Amygdala (tissue), 56 donors: Measurements from ENCODE around the gene ERBB4.
A peak's percentile ranks its signal among the peaks of the same experiment; 100 is the strongest.
"Not testable (repeated sequence)": the region's sequence is repeated elsewhere in the genome, so short reads cannot be mapped to it uniquely, and the experiment has no call there.

Experiments
- DNase-seq, 56 donors: peaks; one replicate each; lab custom pipeline; 2025; lab: John Stamatoyannopoulos, UW

The ERBB4 gene

DNA sequence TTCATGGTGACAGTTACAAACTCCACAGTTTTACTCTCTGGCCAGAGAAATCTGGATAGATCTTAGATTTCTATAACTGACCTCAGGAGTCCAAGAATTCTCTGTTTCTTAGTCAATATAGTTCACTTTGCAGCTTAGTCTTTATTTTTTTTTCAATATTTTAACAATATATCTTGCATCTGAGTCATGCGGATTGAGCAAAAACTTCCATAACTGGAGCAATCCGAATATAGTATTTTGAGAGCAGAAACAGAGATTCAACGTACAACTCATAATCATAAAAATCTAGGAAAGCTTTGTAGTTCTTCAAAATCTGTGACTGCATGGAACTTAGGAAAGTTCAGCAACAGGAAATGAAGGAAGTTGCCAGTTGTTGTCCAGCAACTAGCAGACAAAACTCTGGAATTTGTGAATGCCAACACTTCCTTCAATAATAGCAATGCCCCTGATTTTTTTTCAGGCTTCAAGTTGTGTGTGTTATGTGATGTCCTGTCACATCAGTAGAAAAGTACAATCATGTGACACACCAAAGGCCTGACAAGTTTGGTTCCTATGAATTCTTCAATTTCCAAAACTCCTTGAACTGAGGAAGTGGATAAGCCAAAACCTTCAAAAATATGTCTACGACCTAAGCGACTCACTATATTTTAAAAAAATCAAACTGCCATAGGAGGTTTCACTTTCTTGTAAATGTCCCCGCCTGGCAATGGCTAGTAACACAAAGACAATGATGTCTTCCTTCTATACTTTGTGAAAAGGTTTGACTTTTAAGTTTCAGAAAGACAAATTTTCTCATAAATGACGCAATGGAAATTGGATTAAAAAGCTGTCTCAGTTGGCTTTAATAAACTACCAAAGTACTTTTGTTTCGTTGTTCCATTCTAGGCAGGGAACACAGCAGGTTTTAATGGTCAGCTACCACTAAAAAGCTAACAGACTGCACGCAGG is 510.6 kb downstream of the ERBB4 start:
- no peak for DNase-seq

DNA sequence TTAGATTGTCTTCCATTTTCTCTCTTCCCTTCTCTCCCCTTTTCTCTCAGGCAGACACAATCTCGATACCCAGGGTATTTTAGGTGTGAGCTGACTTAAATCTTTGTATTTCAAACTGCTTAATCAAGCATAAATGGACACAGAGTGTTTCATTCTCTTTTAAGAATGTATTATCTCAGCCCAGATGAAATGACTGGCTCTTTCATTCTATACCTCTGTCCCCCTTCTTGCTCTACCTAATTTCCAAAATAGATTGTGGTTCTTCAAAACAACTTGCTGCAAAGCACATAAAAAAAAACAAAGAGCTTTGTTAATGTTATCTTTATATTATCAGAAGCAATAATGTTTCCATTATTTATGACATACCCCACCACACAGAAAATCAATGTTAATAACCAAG is 514.6 kb downstream of the ERBB4 start:
- no peak for DNase-seq

DNA sequence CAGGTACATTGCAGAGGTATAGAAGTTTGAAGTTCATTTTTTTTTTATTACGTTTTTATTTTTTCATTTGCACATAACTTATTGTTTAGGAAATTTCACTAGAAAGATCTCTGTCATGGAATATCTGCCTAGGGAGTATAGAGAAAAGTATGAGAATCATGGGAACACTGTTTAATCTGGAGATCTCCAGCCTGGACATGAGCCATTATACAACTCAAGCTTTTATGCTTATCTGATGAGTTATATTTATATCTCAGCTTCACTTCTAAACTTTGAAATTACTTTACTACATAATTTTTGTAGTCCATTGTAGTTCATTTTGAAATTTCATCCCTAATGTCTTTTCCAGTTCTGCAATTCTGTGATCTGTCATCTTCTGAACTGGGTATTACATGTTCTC is 515.6 kb downstream of the ERBB4 start:
- no peak for DNase-seq

DNA sequence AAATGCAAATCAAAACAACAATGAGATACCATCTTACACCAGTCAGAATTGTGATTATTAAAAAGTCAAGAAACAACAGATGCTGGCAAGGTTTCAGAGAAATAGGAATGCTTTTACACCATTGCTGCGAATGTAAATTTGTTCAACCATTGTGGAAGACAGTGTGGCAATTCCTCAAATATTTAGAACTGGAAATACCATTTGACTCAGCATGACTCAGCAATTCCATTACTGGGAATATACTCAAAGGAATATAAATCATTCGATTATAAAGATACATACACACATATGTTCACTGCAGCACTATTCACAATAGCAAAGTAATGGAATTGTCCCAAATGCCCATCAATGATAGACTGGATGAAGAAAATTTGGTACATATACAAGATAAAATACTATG is 516.7 kb downstream of the ERBB4 start:
- DNase-seq, result no peak

DNA sequence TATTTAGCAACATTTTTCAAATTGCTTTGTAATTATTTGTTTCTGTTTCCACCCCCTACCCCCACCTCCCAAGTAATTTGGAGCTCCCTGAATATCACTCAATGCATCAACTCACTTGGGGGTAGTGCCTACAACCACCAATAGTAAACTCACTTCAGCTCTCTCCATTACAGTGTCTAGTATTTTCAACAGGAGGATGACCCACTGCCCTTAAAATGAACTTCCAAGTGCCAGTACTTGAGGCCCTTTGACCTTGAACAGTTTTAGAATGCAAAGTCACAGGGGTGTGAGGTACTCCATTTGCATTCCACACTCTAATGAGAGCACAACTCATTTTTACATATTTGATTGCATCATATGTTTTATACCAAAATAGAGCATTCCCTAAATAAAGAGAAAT is 523.0 kb downstream of the ERBB4 start:
- no peak for DNase-seq

DNA sequence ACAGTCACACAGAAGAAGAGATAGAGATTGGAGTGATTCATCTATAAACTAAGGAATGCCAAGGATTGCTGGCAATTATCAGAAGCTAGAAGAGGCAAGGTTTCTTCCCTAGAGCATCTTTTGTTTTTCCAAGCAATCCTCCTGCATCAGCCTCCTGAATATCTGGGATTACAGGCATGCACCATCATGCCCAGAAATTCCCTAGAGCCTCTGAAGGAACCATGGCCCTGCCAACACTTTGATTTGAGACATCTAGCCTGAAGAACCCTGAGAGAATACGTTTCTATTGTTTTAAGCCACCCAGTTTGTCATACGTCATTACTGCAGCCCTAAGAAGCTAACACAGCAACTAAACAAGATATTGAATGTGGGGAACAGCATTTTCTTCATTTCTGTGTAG is 525.0 kb downstream of the ERBB4 start:
- no peak for DNase-seq

DNA sequence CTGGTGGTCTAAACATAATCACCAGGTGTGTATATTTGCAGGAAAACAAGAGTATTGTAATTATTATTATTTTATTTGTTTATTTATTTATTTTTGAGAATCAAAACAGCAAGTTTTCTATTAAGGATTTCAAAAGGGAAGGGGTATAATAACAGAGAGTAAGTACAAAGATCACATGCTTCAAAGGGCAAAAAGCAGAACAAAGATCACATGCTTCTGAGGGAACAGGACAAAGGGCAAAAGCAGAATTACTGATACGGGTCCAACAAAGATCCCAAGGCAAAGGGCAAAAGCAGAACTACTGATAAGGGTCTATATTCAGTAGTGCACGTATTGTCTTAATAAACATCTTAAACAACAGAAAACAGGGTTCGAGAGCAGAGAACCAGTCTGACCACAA is 528.3 kb downstream of the ERBB4 start:
- not testable (repeated sequence) for DNase-seq

DNA sequence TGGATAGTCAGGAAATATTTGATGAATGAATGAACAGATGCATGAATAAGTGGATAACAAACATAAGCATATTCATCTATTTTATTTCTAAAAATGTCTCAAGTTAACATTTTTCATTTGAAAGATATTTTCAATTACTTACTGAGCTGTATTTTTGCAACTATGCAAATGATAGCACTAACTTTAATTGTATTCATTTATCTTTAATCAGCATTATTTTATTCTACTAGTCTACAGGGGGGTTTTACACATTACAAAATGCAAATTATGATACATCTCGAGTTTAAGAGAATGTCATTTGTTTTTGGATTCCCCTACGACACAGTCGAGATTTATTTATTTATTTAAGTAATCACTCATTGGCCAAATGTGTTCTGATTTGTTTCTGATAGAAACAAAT is 530.6 kb downstream of the ERBB4 start:
- DNase-seq, result no peak

DNA sequence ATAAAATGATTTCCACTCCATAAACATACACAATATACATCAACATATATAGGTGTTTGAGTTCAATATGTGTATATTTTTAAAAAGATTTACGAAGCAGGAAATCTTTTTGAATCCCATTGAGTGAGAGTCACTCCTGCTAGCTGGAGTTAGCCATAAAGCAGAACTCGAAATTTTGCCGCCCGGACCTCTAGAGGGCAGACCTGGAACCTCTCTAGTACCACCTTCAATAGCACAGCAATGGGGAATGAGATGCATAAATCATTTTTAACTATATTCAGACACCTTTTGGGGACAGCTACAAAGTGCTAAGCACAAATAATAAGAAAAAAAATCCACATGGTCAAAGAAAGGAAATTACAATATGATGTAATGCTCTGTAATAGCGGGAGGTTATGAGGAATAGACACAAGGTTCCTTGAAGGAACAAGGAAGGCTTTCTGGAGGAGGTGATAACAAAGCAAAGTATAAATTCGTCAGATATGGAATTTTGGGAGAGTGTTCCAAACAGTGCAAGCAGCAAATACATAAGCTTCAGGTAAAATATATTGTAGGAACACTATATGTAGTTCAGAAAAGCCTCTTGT is 533.4 kb downstream of the ERBB4 start:
- DNase-seq, result peak in 13 of 56 donors; percentile 0 to 25 (median 2)

DNA sequence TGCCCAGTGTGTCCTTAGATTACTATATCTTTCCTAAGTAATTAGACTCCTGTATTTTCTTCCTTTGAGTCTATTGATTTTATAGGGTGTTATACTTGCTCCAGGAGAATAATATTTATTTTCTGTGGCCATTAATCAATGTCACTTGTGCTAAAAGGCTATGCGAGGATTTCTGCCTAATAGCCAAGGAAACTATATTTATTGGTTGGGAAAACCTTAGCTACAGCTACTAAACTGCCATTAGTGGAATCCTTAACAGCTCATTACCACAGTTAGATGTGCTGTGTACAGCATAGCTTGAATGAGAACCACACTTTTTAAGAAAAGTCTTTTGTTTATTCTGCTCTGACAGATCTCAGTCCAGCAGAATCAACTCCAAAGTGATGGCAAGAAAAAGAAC is 537.3 kb downstream of the ERBB4 start:
- DNase-seq, result no peak

DNA sequence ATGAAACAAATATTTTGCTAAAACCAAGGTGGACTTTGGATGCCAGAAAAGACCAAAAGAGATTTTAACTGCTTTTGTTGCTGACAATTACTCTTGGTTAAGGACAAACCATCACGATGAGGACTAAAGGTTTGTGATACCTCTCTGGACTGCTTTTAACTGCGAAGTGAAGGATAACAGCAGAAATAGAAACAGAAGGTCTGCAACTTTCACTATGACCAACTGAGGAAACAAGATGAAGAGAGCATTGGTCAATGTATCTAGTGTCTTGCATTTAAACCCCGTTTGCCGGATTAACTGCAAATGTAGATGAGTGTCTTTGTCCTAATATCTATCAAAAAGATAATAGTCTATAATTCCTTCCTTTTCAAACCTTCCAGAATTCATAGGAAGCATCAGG is 541.7 kb downstream of the ERBB4 start:
- DNase-seq, result no peak

DNA sequence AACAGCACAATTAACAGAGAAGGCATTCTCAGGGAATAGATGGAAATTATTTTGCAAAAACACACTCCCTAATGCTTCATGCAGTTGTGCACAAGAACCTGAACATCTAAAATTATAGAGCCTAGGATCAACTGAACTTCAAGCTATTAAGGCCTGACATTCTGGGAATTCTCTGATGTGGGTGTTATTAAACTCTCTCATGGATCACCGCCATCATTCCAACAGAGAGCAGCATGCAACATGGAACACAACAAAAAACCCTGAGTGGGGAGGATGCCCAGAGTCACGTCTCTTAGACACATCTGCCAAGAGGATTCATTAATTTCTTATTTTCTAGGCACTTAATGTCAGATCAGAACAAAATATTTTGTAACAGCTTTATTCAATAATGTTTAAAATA is 543.8 kb downstream of the ERBB4 start:
- no peak for DNase-seq

DNA sequence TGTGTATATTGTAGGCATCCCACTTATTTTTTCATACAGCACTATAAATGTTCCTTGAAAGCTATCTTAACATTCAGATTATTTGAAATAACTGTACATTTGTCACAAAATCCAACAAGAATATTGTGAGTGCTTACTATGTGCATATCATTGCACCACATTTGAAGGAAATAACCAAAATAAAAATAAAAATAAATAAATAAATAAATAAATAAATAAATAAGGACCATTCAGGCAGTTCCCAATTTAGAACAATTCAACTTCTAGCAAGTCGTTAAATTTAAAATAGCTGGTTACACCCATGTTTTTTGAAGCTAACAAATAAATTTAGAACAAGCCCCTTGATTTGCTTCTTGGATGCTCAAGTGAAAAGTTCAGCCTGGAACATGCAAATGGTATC is 548.3 kb downstream of the ERBB4 start:
- DNase-seq, result no peak

DNA sequence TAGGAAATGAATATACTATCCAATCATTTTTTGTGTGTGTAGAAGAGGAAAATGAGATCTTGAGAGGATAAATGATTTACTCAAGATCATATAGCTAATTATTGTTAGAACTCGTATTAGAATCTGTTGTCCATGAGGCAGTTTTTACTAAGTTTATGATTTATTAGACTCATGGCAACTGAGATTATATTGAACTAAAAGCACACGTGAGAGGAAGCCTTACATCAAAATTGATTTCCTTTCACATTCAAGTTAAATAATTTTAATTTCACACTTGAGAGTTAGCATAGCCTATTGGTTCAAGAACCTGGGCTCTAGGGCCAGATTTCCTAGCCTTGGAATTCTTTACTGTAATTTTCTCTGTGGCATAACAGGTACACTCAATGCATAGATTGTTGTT is 552.3 kb downstream of the ERBB4 start:
- DNase-seq, result no peak

DNA sequence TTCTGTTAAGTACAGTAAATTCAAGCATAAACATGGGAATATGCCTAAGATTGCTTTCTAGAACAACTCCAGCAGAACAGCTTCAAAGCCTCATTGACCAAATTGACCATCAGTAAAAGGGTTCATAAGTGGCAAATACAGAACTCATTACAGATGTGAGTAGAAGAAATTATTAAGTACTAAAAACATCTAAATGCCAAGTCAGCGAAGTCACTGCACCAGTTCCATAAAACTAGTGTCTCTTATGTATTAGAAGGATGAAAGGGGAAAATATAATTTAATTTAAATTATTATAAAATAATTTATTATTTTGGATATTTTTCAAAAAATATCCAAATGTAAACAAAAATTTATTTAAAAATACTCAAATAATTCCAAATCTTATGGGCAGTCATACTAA is 553.2 kb downstream of the ERBB4 start:
- no peak for DNase-seq

DNA sequence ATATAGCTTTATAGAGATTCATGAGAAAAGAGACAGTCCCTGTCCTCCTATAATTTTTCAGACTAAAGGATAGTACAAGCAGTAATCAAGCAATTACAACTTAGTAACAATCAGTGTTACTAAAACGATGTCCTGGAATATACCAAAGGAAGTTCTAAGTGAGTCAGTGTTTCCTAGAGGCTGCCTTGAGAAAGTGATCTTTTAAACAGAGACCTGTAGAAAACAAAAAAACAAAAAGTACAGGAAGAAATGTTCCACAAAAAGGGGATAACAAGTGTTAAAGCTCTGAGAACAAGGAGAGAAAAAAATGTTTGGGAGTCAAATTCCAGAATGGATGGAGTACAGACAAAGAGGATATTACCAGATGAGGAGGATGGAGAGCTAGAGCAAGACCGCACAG is 556.4 kb downstream of the ERBB4 start:
- no peak for DNase-seq

DNA sequence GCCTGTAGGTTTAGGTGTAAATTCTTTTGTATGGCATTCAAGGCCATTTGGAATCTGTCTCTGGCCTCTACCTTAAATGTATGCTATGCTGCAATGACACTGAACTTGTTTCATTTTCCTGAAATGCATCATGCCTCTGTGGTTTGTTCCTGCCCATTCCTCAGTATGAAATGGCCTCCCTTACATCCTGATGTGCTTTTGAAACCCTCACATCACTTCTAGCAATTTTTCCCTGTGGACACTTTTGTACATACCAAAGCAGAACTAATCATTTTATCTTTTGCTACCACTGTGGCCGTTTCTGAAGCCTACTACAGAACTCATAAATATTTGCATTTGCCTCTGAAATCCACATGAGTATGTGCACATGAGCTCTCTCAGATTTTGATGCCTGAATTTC is 557.2 kb downstream of the ERBB4 start:
- no peak for DNase-seq

DNA sequence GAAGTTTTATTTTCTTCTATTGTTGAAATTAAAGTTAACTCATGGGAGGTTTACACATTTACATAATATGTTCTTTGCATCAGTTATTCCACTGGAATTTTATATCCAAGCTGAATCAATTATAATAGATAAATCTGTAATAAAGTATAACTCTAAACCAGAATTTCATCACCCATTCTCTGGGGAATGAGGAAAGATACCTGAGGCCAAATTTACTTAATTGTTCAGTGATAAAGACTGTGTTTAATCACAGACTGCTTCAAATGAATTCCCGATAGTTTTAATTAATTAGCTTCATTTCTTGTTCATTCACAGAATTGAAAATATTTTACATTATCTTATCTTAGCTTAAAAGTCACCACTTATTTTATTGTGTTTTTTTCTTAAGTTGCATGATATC is 562.5 kb downstream of the ERBB4 start:
- DNase-seq, result no peak

DNA sequence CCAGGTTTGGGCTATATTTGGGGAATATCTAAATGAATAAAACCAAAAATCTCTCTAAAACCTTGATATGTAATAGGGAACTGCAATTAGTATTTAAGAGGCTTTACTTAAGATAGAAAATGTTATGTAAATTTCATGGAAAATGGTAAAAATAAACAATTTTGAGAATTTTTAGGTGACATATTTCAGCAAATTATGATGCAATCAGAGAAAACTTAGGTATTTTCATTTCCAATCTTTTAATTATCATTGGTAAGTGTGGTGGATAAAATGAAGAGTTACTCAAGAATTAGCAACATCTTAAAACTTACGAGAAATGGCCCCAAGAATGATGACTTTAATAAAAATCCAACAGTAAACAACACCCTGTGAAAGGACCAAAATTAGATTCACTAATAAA is 571.4 kb downstream of the ERBB4 start:
- DNase-seq, result no peak

DNA sequence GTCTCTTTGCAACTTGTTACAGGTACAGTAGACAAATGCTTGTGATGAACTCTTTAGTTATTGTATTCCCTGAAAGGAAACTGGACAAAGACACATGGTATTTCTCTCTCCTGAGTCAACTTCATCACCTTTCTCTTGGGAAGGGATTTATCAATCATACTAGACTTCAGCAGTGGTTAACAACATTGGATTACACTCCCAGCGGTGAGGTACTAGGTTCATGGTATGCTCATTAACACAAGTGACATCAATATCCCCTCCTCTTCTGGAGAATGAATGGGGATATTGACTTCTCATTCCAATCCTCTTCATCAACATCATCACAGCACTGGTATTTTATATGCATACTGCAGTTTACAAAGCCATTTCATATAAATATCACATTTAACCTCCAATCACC is 574.6 kb downstream of the ERBB4 start:
- DNase-seq, result no peak

DNA sequence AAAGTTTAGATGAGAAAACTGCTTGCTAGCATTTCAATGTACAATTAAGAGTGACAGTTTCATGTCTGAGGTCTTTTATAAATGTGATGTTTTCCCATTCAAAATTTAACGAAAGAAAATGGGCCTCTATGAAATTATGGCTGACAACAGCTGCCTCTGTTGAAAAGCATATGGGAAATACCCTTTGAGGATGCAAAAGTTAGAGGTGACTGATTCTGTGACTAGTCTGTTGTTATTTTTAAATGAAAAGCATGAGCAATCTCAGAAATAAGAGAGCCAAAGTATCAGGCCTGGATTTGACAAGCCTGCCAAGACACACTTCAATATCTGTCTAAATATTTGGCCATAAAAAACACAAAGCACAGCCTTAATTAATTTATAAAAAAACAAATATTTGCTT is 580.8 kb downstream of the ERBB4 start:
- DNase-seq, result no peak

DNA sequence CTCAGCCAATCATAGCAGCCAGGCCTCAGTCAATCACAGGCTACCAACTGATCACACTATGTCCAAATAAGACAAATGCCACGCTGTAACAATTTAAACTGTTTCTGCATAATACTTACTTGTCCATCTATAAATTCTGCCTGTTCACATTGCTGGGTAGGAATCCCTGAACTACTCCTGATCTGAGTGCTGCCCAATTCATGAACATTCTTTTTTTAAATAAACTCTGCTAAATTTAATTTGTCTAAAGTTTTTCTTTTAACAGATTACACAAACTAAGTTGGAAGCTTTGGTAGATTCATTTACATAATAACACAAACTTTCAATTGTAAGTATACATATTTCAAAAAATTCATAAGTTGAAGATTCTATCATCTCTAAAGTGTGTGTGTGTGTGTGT is 583.0 kb downstream of the ERBB4 start:
- DNase-seq, result no peak
